ENCODE results near the gene NIT1. TPM values are rescaled to one million over a fixed set of nuclear protein-coding genes. Genes with fewer than 3 reads are reported as not detected.

NIT1 gene
- total RNA-seq, 4 donors from 2014 or later, result 36.4 to 50.4 (median 47.9) TPM

DNA sequence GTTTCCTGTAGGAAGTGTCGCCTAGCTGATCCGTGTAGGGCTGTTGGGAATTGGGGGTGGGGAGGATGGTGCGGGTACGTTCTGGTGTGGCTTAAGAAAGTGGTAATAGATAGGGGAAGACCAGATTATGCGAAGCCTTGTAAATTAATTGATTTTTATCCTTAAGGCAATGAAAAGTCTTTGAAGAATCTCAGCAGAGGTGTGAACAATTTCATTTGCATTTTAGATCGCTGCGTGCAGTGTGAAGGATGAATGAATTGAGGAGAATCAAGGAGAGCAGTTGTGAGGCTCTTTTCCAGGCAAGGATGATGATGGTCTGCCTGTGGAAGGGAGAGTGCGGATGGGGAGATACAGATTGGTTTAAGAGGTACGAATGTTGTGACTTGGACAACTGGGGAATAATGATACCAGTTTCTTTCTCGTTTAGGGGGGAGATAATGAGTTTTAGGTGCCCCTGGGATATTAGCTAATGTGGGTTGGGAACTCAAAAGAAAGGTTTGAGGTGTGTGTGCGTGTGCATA lies 15.4 kb downstream of the NIT1 start:
- 4 to 7% methylated on average over 11 of the region's 11 CpGs for WGBS, 2 donors
- H3K9me3 ChIP-seq, result no peaks in the 10 kb centered on the region
- DNase-seq, result no peak
- H3K27me3 ChIP-seq, result no peaks in the 10 kb centered on the region
- H3K27ac ChIP-seq, result peak overlapping the region; percentile 86 to 98 (median 89)
- TF ChIP-seq, protein P1, sequence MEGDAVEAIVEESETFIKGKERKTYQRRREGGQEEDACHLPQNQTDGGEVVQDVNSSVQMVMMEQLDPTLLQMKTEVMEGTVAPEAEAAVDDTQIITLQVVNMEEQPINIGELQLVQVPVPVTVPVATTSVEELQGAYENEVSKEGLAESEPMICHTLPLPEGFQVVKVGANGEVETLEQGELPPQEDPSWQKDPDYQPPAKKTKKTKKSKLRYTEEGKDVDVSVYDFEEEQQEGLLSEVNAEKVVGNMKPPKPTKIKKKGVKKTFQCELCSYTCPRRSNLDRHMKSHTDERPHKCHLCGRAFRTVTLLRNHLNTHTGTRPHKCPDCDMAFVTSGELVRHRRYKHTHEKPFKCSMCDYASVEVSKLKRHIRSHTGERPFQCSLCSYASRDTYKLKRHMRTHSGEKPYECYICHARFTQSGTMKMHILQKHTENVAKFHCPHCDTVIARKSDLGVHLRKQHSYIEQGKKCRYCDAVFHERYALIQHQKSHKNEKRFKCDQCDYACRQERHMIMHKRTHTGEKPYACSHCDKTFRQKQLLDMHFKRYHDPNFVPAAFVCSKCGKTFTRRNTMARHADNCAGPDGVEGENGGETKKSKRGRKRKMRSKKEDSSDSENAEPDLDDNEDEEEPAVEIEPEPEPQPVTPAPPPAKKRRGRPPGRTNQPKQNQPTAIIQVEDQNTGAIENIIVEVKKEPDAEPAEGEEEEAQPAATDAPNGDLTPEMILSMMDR (IDR thresholded peaks at IDR 0.05), result no peak
- no peak for TF ChIP-seq POLR2A (IDR thresholded peaks at IDR 0.05)
- intact Hi-C loops (cut with DNase I), result no loop called here
- H3K4me1 ChIP-seq, result peaks cover 20 to 28% of the 10 kb centered on the region in 2 donors
- H3K36me3 ChIP-seq, result peaks cover 4 to 5% of the 10 kb centered on the region in 2 donors
- peak overlapping the region; percentile 55 to 82 (median 72) for H3K4me3 ChIP-seq (replicated peaks in 1 of 3)

- Histone ChIP-seq H3K36me3 (no peaks in the 10 kb centered on the region), H3K9me3 (no peaks in the 10 kb centered on the region), H3K27me3 (no peaks in the 10 kb centered on the region), H3K4me3 (replicated peaks in 1 of 3) (no peak overlapping the region), H3K27ac (no peak overlapping the region), H3K4me1 (peaks cover 9 to 10% of the 10 kb centered on the region in 2 donors)
- 73 to 75% methylated on average over 3 of the region's 3 CpGs for WGBS, 2 donors
- intact Hi-C loops (cut with DNase I), result no loop called here
- DNase-seq, result no peak
- TF ChIP-seq, protein P1 (IDR thresholded peaks at IDR 0.05), result no peak
- no peak for TF ChIP-seq POLR2A (IDR thresholded peaks at IDR 0.05)
These were observed 20.0 kb downstream of the NIT1 start for GRCh38 chr1:161137881-161138280.

DNA sequence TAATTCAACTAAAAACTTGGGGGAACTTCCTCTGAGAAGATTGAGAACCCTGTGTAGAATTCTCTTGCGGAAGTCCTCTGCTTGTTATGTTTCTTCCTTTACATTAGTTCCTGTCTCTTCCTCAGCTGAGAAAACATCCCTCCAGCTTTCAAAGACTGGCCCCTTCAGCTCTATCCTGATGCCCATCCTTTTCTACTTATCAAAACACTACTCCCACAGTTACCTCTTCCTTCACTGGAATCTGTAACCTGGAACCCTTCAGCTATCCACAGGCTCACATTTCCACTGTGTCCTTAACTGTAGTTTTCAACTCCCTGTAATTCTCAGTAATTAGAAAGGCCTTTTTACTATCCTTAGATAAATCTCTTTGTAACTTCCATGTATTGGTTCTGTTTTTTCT lies 20.5 kb downstream of the NIT1 start:
- no peak overlapping the region for H3K4me3 ChIP-seq (replicated peaks in 1 of 3)
- DNase-seq, result no peak
- intact Hi-C loops (cut with DNase I), result no loop called here
- no peaks in the 10 kb centered on the region for H3K36me3 ChIP-seq
- H3K27me3 ChIP-seq, result no peaks in the 10 kb centered on the region
- no peak overlapping the region for H3K27ac ChIP-seq
- TF ChIP-seq, protein P1 (IDR thresholded peaks at IDR 0.05), result no peak
- TF ChIP-seq POLR2A (IDR thresholded peaks at IDR 0.05), result no peak
- 71 to 87% methylated on average over 1 of the region's 1 CpG for WGBS, 2 donors
- peaks cover 8 to 10% of the 10 kb centered on the region in 2 donors for H3K4me1 ChIP-seq
- H3K9me3 ChIP-seq, result no peaks in the 10 kb centered on the region

- no peak for DNase-seq
- WGBS, 2 donors, result 42 to 59% methylated on average over 1 of the region's 1 CpG
- Histone ChIP-seq H3K27ac (no peak overlapping the region), H3K36me3 (no peaks in the 10 kb centered on the region), H3K4me3 (replicated peaks in 1 of 3) (no peak overlapping the region), H3K9me3 (no peaks in the 10 kb centered on the region), H3K27me3 (no peaks in the 10 kb centered on the region), H3K4me1 (no peaks in the 10 kb centered on the region)
- intact Hi-C loops (cut with DNase I), result no loop called here
- TF ChIP-seq, protein P1 (IDR thresholded peaks at IDR 0.05), result peak in 3 of 6 experiments; percentile 33 to 60 (median 48)
- TF ChIP-seq POLR2A (IDR thresholded peaks at IDR 0.05), result no peak
These were observed 21.9 kb downstream of the NIT1 start for GRCh38 chr1:161139766-161140165.

DNA sequence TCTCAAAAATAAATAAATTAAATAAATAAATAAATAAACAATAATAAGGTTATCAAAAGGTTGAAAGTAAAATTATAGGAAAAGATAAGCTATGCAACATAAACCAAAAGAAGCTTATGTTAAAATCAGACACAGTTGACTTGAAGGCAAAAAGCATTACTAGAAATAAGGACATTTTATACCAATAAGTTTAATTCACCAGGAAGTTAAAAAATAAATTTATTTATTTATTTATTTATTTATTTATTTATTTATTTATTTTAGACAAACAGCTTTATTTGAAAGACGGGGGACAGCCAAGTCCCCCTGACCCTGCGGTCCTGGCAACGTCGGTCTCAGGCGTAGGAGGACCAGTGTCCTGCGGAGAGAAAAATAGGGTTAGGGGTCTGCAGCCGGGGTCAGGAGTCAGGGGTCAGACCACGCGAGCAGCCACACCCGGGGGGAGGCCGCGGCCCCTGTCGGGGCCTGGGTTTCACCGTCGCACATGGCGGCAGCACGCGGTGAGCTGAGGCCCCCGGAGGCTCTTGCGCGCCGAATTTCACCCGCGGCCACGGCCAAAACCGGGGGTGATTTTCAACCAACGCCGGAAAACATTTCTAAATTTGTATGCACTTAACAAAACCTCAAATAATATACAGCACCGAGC lies 23.0 kb downstream of the NIT1 start:
- Histone ChIP-seq H3K4me1 (no peaks in the 10 kb centered on the region), H3K9me3 (no peaks in the 10 kb centered on the region), H3K4me3 (replicated peaks in 1 of 3) (no peak overlapping the region), H3K36me3 (no peaks in the 10 kb centered on the region), H3K27ac (no peak overlapping the region), H3K27me3 (no peaks in the 10 kb centered on the region)
- no peak for TF ChIP-seq POLR2A (IDR thresholded peaks at IDR 0.05)
- TF ChIP-seq, protein P1 (IDR thresholded peaks at IDR 0.05), result no peak
- 93 to 96% methylated on average over 29 of the region's 29 CpGs for WGBS, 2 donors
- no peak for DNase-seq
- intact Hi-C loops (cut with DNase I), result no loop called here

All from thyroid gland (tissue), 4 donors.